SK-N-SH (cell line): ENCODE measurements around the gene PRRG3. TPM values are rescaled to one million over a fixed set of nuclear protein-coding genes. Genes with fewer than 3 reads are reported as not detected.

Experiments used
- CTCF ChIA-PET: fragments of 300-600, 350-600 bp; formaldehyde crosslinking; extraction: SDS; loops from one replicate; lab custom pipeline; 2021; lab: Yijun Ruan, JAX
- POLR2A ChIA-PET: fragments of 350-600 bp; sonication (Branson Sonifier 250); formaldehyde crosslinking; extraction: SDS; loops from one replicate; lab custom pipeline; 2020; ENCODE audit warnings: antibody characterized with exemption, inconsistent platforms; lab: Yijun Ruan, JAX
- DNase-seq: peaks from one replicate; pipeline ENCODE4 v3.0.0; 2012
- H2AFZ ChIP-seq: fragments of 200-600 bp; sonication (generic); 2 replicates; pipeline ENCODE4 v1.8.1; 2016; ENCODE audit warnings: antibody characterized with exemption, mild to moderate bottlenecking, low read depth
- H3F3A ChIP-seq: fragments of 200-600 bp; sonication (generic); replicated peaks from 2 replicates; pipeline ENCODE3; 2016; ENCODE audit warnings: antibody characterized with exemption, mild to moderate bottlenecking; ENCODE audit not compliant: insufficient read depth
- H3K27ac ChIP-seq, 2 experiments: fragments of 200-500 bp in 1 of 2; fragments of 200-600 bp in 1 of 2; sonication (Bioruptor generic) in 1 of 2; sonication (generic), shearing (Covaris generic) in 1 of 2; 2 replicates each; pipeline versions ENCODE4 v1.5.1 to v1.6.1; 2014 to 2016; ENCODE audit warnings: low read depth in 2 of 2, inconsistent platforms in 1 of 2, low read length in 1 of 2, mild to moderate bottlenecking in 1 of 2, mixed read lengths in 1 of 2
- H3K27me3 ChIP-seq: fragments of 200-600 bp; sonication (generic), shearing (Covaris generic); 2 replicates; pipeline ENCODE4 v1.6.1; 2016; ENCODE audit warnings: mixed run types; ENCODE audit not compliant: insufficient read depth
- H3K36me3 ChIP-seq, 2 experiments: fragments of 200-500 bp in 1 of 2; fragments of 200-600 bp in 1 of 2; sonication (Bioruptor generic) in 1 of 2; sonication (generic) in 1 of 2; replicated peaks in 1 of 2; 2 replicates each; pipeline versions ENCODE3 to v1.5.1; 2014 to 2016; ENCODE audit warnings: low read length in 1 of 2, mild to moderate bottlenecking in 1 of 2; ENCODE audit not compliant: insufficient read depth in 2 of 2, control insufficient read depth in 1 of 2
- H3K4me1 ChIP-seq, 2 experiments: fragments of 200-500 bp in 1 of 2; fragments of 200-600 bp in 1 of 2; sonication (Bioruptor generic) in 1 of 2; sonication (generic), shearing (Covaris generic) in 1 of 2; 2 replicates each; pipeline versions ENCODE4 v1.5.1 to v1.6.1; 2014 to 2016; ENCODE audit warnings: low read depth in 1 of 2, low read length in 1 of 2, mixed run types in 1 of 2; ENCODE audit not compliant: insufficient read depth in 2 of 2, control insufficient read depth in 1 of 2
- H3K4me2 ChIP-seq: fragments of 200-600 bp; sonication (generic), shearing (Covaris generic); 2 replicates; pipeline ENCODE4 v1.6.1; 2017; ENCODE audit warnings: mixed run types
- H3K4me3 ChIP-seq, 2 experiments: fragments of 200-500 bp in 1 of 2; fragments of 200-600 bp in 1 of 2; sonication (Bioruptor generic) in 1 of 2; sonication (generic), shearing (Covaris generic) in 1 of 2; 2 replicates each; pipeline versions ENCODE4 v1.5.1 to v1.8.1; 2014 to 2016; ENCODE audit warnings: low read depth in 2 of 2, inconsistent platforms in 1 of 2, low read length in 1 of 2, mild to moderate bottlenecking in 1 of 2, mixed read lengths in 1 of 2, moderate library complexity in 1 of 2
- H3K79me2 ChIP-seq: fragments of 200-600 bp; sonication (generic); 2 replicates; pipeline ENCODE4 v1.8.1; 2017; ENCODE audit warnings: mild to moderate bottlenecking; ENCODE audit not compliant: insufficient read depth
- H3K9ac ChIP-seq: fragments of 200-600 bp; sonication (generic); 2 replicates; pipeline ENCODE4 v1.6.1; 2017; ENCODE audit warnings: mixed run types
- H3K9me2 ChIP-seq: fragments of 200-600 bp; sonication (generic); 2 replicates; pipeline ENCODE4 v1.6.1; 2017; ENCODE audit warnings: mixed run types
- H3K9me3 ChIP-seq: fragments of 200-600 bp; sonication (generic); 2 replicates; pipeline ENCODE4 v1.6.1; 2017; ENCODE audit warnings: mixed run types, mild to moderate bottlenecking, moderate library complexity
- H4K20me1 ChIP-seq: fragments of 200-600 bp; sonication (generic); 2 replicates; pipeline ENCODE4 v1.6.1; 2017; ENCODE audit warnings: mild to moderate bottlenecking, mixed run types; ENCODE audit not compliant: insufficient read depth
- CHD2 ChIP-seq: fragments of 150-350 bp; IDR thresholded peaks from 2 replicates; pipeline ENCODE4 v1.6.1; 2018; ENCODE audit warnings: low read length; ENCODE audit not compliant: partially characterized antibody
- CTCF ChIP-seq: fragments of 200-600 bp; sonication (generic); IDR thresholded peaks from 2 replicates; pipeline ENCODE4 v1.6.1; 2017; ENCODE audit warnings: antibody characterized with exemption, mild to moderate bottlenecking, moderate library complexity
- EP300 ChIP-seq, 2 experiments: IDR thresholded peaks; 2 replicates each; pipeline versions ENCODE4 v1.4.0 to v1.6.1; 2012; ENCODE audit warnings: borderline replicate concordance in 1 of 2, low read depth in 1 of 2, low read length in 1 of 2
- EZH2phosphoT487 ChIP-seq: fragments of 200-600 bp; sonication (generic); IDR thresholded peaks from 2 replicates; pipeline ENCODE4 v1.6.1; 2017; ENCODE audit warnings: low read depth, mixed run types, mild to moderate bottlenecking, antibody characterized with exemption, moderate library complexity, borderline replicate concordance
- FOSL2 ChIP-seq: IDR thresholded peaks from 2 replicates; pipeline ENCODE4 v1.4.0; 2012; ENCODE audit warnings: low read depth, mild to moderate bottlenecking, moderate library complexity, borderline replicate concordance
- FOXJ3 ChIP-seq: sonication (generic); formaldehyde crosslinking; IDR thresholded peaks from 2 replicates; pipeline ENCODE4 v1.5.1; 2020; ENCODE audit warnings: mild to moderate bottlenecking, missing genetic modification reagents
- FOXM1 ChIP-seq: IDR thresholded peaks from 2 replicates; pipeline ENCODE4 v1.4.0; 2012; ENCODE audit warnings: low read depth, mild to moderate bottlenecking
- GATA2 ChIP-seq: sonication (generic); formaldehyde crosslinking; IDR thresholded peaks from 2 replicates; pipeline ENCODE4 v1.5.0; 2020; ENCODE audit warnings: mild to moderate bottlenecking, missing genetic modification reagents
- IRF3 ChIP-seq: fragments of 150-350 bp; IDR thresholded peaks from 2 replicates; pipeline ENCODE4 v1.6.1; 2016; ENCODE audit warnings: mild to moderate bottlenecking, low read depth, low read length
- MEF2A ChIP-seq: IDR thresholded peaks from 2 replicates; pipeline ENCODE4 v1.4.0; 2012; ENCODE audit warnings: low read depth, borderline replicate concordance
- MXI1 ChIP-seq: IDR thresholded peaks from 2 replicates; pipeline ENCODE4 v1.6.1; 2012; ENCODE audit warnings: mild to moderate bottlenecking, low read depth, low read length, improper control_type of control experiment
- RAD21 ChIP-seq: IDR thresholded peaks from 2 replicates; pipeline ENCODE4 v1.6.1; 2012; ENCODE audit warnings: mild to moderate bottlenecking, low read length
- RCOR1 ChIP-seq: fragments of 150-350 bp; IDR thresholded peaks from 2 replicates; pipeline ENCODE4 v1.6.1; 2017; ENCODE audit warnings: antibody characterized with exemption, low read length
- REST ChIP-seq: IDR thresholded peaks from 2 replicates; pipeline ENCODE4 v1.6.1; 2012; ENCODE audit warnings: mild to moderate bottlenecking, low read depth, low read length, moderate library complexity
- SIN3A ChIP-seq: IDR thresholded peaks from 2 replicates; pipeline ENCODE4 v1.6.1; 2012; ENCODE audit warnings: low read depth, mild to moderate bottlenecking, low read length, moderate library complexity, borderline replicate concordance
- SMC3 ChIP-seq: IDR thresholded peaks from 2 replicates; pipeline ENCODE4 v1.6.1; 2012; ENCODE audit warnings: low read depth, low read length, improper control_type of control experiment
- TCF12 ChIP-seq: IDR thresholded peaks from 2 replicates; pipeline ENCODE4 v1.4.0; 2012
- TEAD4 ChIP-seq: IDR thresholded peaks from 2 replicates; pipeline ENCODE4 v1.4.0; 2012; ENCODE audit warnings: mild to moderate bottlenecking, borderline replicate concordance; ENCODE audit not compliant: insufficient read depth
- USF2 ChIP-seq: fragments of 150-350 bp; IDR thresholded peaks from 2 replicates; pipeline ENCODE4 v1.6.1; 2017; ENCODE audit warnings: antibody characterized with exemption, low read length, low read depth, borderline replicate concordance
- ZBTB33 ChIP-seq: IDR thresholded peaks from 2 replicates; pipeline ENCODE4 v1.4.0; 2012; ENCODE audit warnings: low read depth, borderline replicate concordance
- WGBS: methylation state at CpG from one replicate; pipeline ENCODE4 v1.1.6; 2017; ENCODE audit warnings: low lambda C conversion rate; 5-methylcytosine and 5-hydroxymethylcytosine counted together
- polyA plus RNA-seq, 3 experiments: library from polyadenylated mRNA; depleted of rRNA; stranded (reverse); fragments of >200 nt; gene quantifications; 2 replicates each; pipeline ENCODE4 v1.2.3, GENCODE V29; 2012

PRRG3 gene
- not detected in 2 replicates for polyA plus RNA-seq (2012; rRNA removed)
- polyA plus RNA-seq (2012; cell fraction: cytosol; rRNA removed) = not detected in 2 replicates
- polyA plus RNA-seq (2012; cell fraction: nucleus; rRNA removed) = not detected in 2 replicates

GRCh38 chrX:151694661-151695582, at the start of gene PRRG3:
PRRG3 (plus strand) TSS chrX:151695458; CDS start chrX:151698815, 3,357 bp downstream.
- Histone ChIP-seq H3K9me2 (no peaks in the 10 kb centered on the region), H3K9me3 (no peaks in the 10 kb centered on the region), H3K4me1 (no peaks in the 10 kb centered on the region), H3K27ac (no peak within 1 kb of the TSS), H2AFZ (no peak within 1 kb of the TSS), H3K9ac (no peak within 1 kb of the TSS), H3K36me3 (no peaks in the 10 kb centered on the region), H3K79me2 (no peaks in the 10 kb centered on the region), H4K20me1 (no peaks in the 10 kb centered on the region), H3K4me3 (no peak within 1 kb of the TSS), H3K27me3 (peaks cover 28% of the 10 kb centered on the region; the same call in 1 of the 2 replicates), H3F3A (no peaks in the 10 kb centered on the region), H3K4me2 (no peak within 1 kb of the TSS)
- DNase-seq = no peak
- CTCF ChIA-PET = no interaction called here
- WGBS = 25% methylated on average over 12 of the region's 100 CpGs
- POLR2A ChIA-PET = no interaction called here
- TF ChIP-seq EP300 (IDR thresholded peaks at IDR 0.05; ENCODE audit: borderline replicate concordance in 1 of 2, low read depth in 1 of 2, low read length in 1 of 2) = no peak
- no peak for TF ChIP-seq IRF3
- TF ChIP-seq FOXJ3 (CRISPR knock-in tag) = no peak
- TF ChIP-seq SMC3 = no peak
- TF ChIP-seq MXI1 = no peak
- no peak for TF ChIP-seq TCF12
- no peak for TF ChIP-seq ZBTB33
- no peak for TF ChIP-seq RAD21
- no peak for TF ChIP-seq GATA2 (CRISPR knock-in tag)
- TF ChIP-seq CTCF = no peak
- TF ChIP-seq USF2 = no peak
- no peak for TF ChIP-seq FOXM1
- TF ChIP-seq FOSL2 = no peak
- no peak for TF ChIP-seq EZH2phosphoT487
- no peak for TF ChIP-seq SIN3A
- TF ChIP-seq CHD2 = no peak
- no peak for TF ChIP-seq MEF2A
- no peak for TF ChIP-seq REST
- no peak for TF ChIP-seq TEAD4
- TF ChIP-seq RCOR1 = no peak
